CD14-positive monocyte (primary cell): Measurements from ENCODE around the gene HOXB5. TPM values are rescaled to one million over a fixed set of nuclear protein-coding genes. Genes with fewer than 3 reads are reported as not detected.

Experiments
- DNase-seq, 3 donors: peaks; one replicate each; pipeline ENCODE4 v3.0.0-alpha.2; 2011 to 2022
- H2AFZ ChIP-seq: 2 replicates; pipeline ENCODE4 v1.6.0; 2012; ENCODE audit warnings: mild to moderate bottlenecking, low read depth, low read length, inconsistent platforms; ENCODE audit not compliant: insufficient read depth, poor library complexity, severe bottlenecking
- H3K27ac ChIP-seq, 2 donors: 1 replicate in 1 of 2; 2 replicates in 1 of 2; pipeline ENCODE4 v1.5.1; 2012 to 2013; ENCODE audit warnings: low read length in 2 of 2, control low read depth in 1 of 2, inconsistent platforms in 1 of 2, low read depth in 1 of 2, mild to moderate bottlenecking in 1 of 2
- H3K27me3 ChIP-seq, 2 donors: one replicate each; pipeline versions ENCODE4 v1.6.0 to v1.6.1; 2011 to 2013; ENCODE audit warnings: low read length in 2 of 2; ENCODE audit not compliant: control insufficient read depth in 2 of 2, insufficient read depth in 2 of 2
- H3K36me3 ChIP-seq, 2 donors: replicated peaks in 1 of 2; 1 replicate in 1 of 2; 2 replicates in 1 of 2; pipeline versions ENCODE4 v1.5.1 to v1.6.1; 2012 to 2013; ENCODE audit warnings: low read length in 2 of 2, control low read depth in 1 of 2, inconsistent platforms in 1 of 2, mild to moderate bottlenecking in 1 of 2; ENCODE audit not compliant: insufficient read depth in 2 of 2, control insufficient read depth in 1 of 2
- H3K4me1 ChIP-seq, 2 donors: 1 replicate in 1 of 2; 2 replicates in 1 of 2; pipeline versions ENCODE4 v1.5.1 to v1.6.1; 2012 to 2013; ENCODE audit warnings: low read length in 2 of 2, control low read depth in 1 of 2, inconsistent platforms in 1 of 2, mild to moderate bottlenecking in 1 of 2, moderate library complexity in 1 of 2; ENCODE audit not compliant: insufficient read depth in 2 of 2, control insufficient read depth in 1 of 2
- H3K4me2 ChIP-seq: replicated peaks from 2 replicates; pipeline ENCODE3; 2012; ENCODE audit warnings: low read length, moderate library complexity, mild to moderate bottlenecking; ENCODE audit not compliant: poor library complexity, severe bottlenecking; ENCODE audit errors: extremely low read depth
- H3K4me3 ChIP-seq, 3 experiments: fragments of 200-600 bp in 1 of 3; sonication (generic) in 1 of 3; replicated peaks in 1 of 3; 1 replicate in 2 of 3; 2 replicates in 1 of 3; pipeline ENCODE4 v1.5.1; 2011 to 2013; ENCODE audit warnings: low read length in 3 of 3, mild to moderate bottlenecking in 3 of 3, control low read depth in 2 of 3, low read depth in 2 of 3, inconsistent platforms in 1 of 3, moderate library complexity in 1 of 3
- H3K79me2 ChIP-seq: 2 replicates; pipeline ENCODE4 v1.6.0; 2012; ENCODE audit warnings: mild to moderate bottlenecking, control low read depth, inconsistent platforms, low read length, moderate library complexity; ENCODE audit not compliant: insufficient read depth
- H3K9ac ChIP-seq: 2 replicates; pipeline ENCODE4 v1.6.0; 2017; ENCODE audit warnings: low read length, mild to moderate bottlenecking; ENCODE audit not compliant: insufficient read depth, poor library complexity, severe bottlenecking
- H3K9me3 ChIP-seq, 2 donors: replicated peaks in 1 of 2; 1 replicate in 1 of 2; 2 replicates in 1 of 2; pipeline versions ENCODE4 v1.5.1 to v1.6.1; 2012 to 2013; ENCODE audit warnings: low read length in 2 of 2, control low read depth in 1 of 2; ENCODE audit not compliant: control insufficient read depth in 1 of 2, insufficient read depth in 1 of 2
- H4K20me1 ChIP-seq: 2 replicates; pipeline ENCODE4 v1.6.0; 2012; ENCODE audit warnings: mild to moderate bottlenecking, low read length, control low read depth, moderate library complexity; ENCODE audit not compliant: insufficient read depth
- H3K27ac Mint-ChIP-seq, 7 donors: one replicate each; pipeline ENCODE4 v1.8.0; 2020; ENCODE audit warnings: mild to moderate bottlenecking in 7 of 7, mixed read lengths in 7 of 7, moderate library complexity in 6 of 7, inconsistent platforms in 2 of 7
- H3K27me3 Mint-ChIP-seq, 3 donors: one replicate each; pipeline ENCODE4 v1.8.0; 2021 to 2022; ENCODE audit warnings: low read depth in 3 of 3, mild to moderate bottlenecking in 3 of 3, mixed read lengths in 3 of 3, moderate library complexity in 3 of 3, inconsistent platforms in 1 of 3
- H3K36me3 Mint-ChIP-seq, 2 donors: one replicate each; pipeline ENCODE4 v1.8.0; 2020; ENCODE audit warnings: mixed read lengths in 2 of 2, inconsistent platforms in 1 of 2, mild to moderate bottlenecking in 1 of 2
- H3K4me1 Mint-ChIP-seq: one replicate; pipeline ENCODE4 v1.8.0; 2020; ENCODE audit warnings: mild to moderate bottlenecking, mixed read lengths
- H3K4me3 Mint-ChIP-seq, 2 donors: one replicate each; pipeline ENCODE4 v1.8.0; 2020; ENCODE audit warnings: mild to moderate bottlenecking in 2 of 2, mixed read lengths in 2 of 2, moderate library complexity in 1 of 2
- H3K9me3 Mint-ChIP-seq, 7 donors: one replicate each; pipeline ENCODE4 v1.8.0; 2020 to 2022; ENCODE audit warnings: mixed read lengths in 7 of 7, mild to moderate bottlenecking in 6 of 7, moderate library complexity in 6 of 7, inconsistent platforms in 2 of 7
- CTCF ChIP-seq: fragments of 200-600 bp; IDR thresholded peaks from one replicate; pipeline ENCODE4 v1.8.0; 2022; ENCODE audit warnings: antibody characterized with exemption, mild to moderate bottlenecking
- whole genome bisulfite sequencing: methylation state at CpG from one replicate; pipeline ENCODE4 v1.1.5; 2013; ENCODE audit warnings: missing lambda C conversion rate; ENCODE audit not compliant: insufficient coverage; 5-methylcytosine and 5-hydroxymethylcytosine counted together
- intact Hi-C, 2 donors: fragments of 100-400 bp; cut with micrococcal nuclease; formaldehyde crosslinking; loops; one replicate each; pipeline versions ENCODE4 v1.15.0 to v1.15.1; 2023
- polyA plus RNA-seq, 3 donors: library from polyadenylated mRNA; depleted of rRNA in 1 of 3; unstranded in 2 of 3; stranded (reverse) in 1 of 3; fragments of 300-500 nt in 2 of 3; fragments of >200 nt in 1 of 3; fragmentation: Illumina TruSeq in 2 of 3; gene quantifications; 1 replicate in 2 of 3; 2 replicates in 1 of 3; pipeline ENCODE4 v1.2.3, GENCODE V29; 2012 to 2021

The HOXB5 gene
- polyA plus RNA-seq, 3 donors, result not detected

- Histone ChIP-seq H3K4me3 (no peak overlapping the region), H3K4me1 (peaks cover 5 to 13% of the 10 kb centered on the region in 2 donors), H3K9me3 (peaks cover 0 to 18% of the 10 kb centered on the region in 2 donors), H3K27me3 (peaks cover 77 to 100% of the 10 kb centered on the region in 2 donors), H2AFZ (no peak overlapping the region), H3K4me2 (peak overlapping the region; percentile 42), H3K9ac (no peak overlapping the region), H4K20me1 (no peaks in the 10 kb centered on the region), H3K79me2 (no peaks in the 10 kb centered on the region), H3K27ac (no peak overlapping the region), H3K36me3 (no peaks in the 10 kb centered on the region)
- DNase-seq, result no peak
- WGBS, result 2% methylated on average over 56 of the region's 66 CpGs
- H3K9me3 Mint-ChIP-seq, result peaks cover 0 to 12% (median 2%) of the 10 kb centered on the region in 7 donors
- H3K4me1 Mint-ChIP-seq, result peaks cover 8% of the 10 kb centered on the region
- intact Hi-C loops, result no loop called here
- peaks cover 89 to 98% (median 95%) of the 10 kb centered on the region in 3 donors for H3K27me3 Mint-ChIP-seq
- no peak overlapping the region for H3K27ac Mint-ChIP-seq
- no peaks in the 10 kb centered on the region for H3K36me3 Mint-ChIP-seq
- peak overlapping the region in 1 of 2 donors; percentile 88 for H3K4me3 Mint-ChIP-seq
- no peak for TF ChIP-seq CTCF
Observed at GRCh38 chr17:48624544-48625494, 31.2 kb upstream of the HOXB5 start.

GRCh38 chr17:48624118-48624517, 30.5 kb upstream of the HOXB5 start:
- Mint-ChIP-seq H3K27ac (no peak overlapping the region), H3K4me3 (peak overlapping the region in 1 of 2 donors; percentile 77), H3K9me3 (peaks cover 0 to 15% (median 1%) of the 10 kb centered on the region in 7 donors), H3K27me3 (peaks cover 91 to 99% (median 94%) of the 10 kb centered on the region in 3 donors), H3K36me3 (peaks cover 0 to 2% of the 10 kb centered on the region in 2 donors), H3K4me1 (peaks cover 9% of the 10 kb centered on the region)
- Histone ChIP-seq H3K4me1 (peaks cover 5 to 13% of the 10 kb centered on the region in 2 donors), H3K9ac (no peak overlapping the region), H3K4me3 (no peak overlapping the region), H3K9me3 (peaks cover 0 to 22% of the 10 kb centered on the region in 2 donors), H2AFZ (no peak overlapping the region), H3K27me3 (peaks cover 81 to 100% of the 10 kb centered on the region in 2 donors), H3K36me3 (no peaks in the 10 kb centered on the region), H4K20me1 (no peaks in the 10 kb centered on the region), H3K79me2 (no peaks in the 10 kb centered on the region), H3K27ac (no peak overlapping the region), H3K4me2 (no peak overlapping the region)
- WGBS, result 81% methylated on average over 3 of the region's 5 CpGs
- intact Hi-C loops, result no loop called here
- no peak for DNase-seq
- TF ChIP-seq CTCF, result no peak
